ENCODE results near the gene ACTL8. TPM values are rescaled to one million over a fixed set of nuclear protein-coding genes. Genes with fewer than 3 reads are reported as not detected.
"Not testable (repeated sequence)": the region's sequence is repeated elsewhere in the genome, so short reads cannot be mapped to it uniquely, and the experiment has no call there.

The ACTL8 gene
- total RNA-seq, 1 donor from 2014 or later = not detected

- no peak for FAIRE-seq
Measured at GRCh38 chr1:17743008-17743647, 12.0 kb upstream of the ACTL8 start.

GRCh38 chr1:17743925-17744324, 11.2 kb upstream of the ACTL8 start:
- FAIRE-seq (peak; percentile 32), DNase-seq (ENCODE audit: low read depth) (no peak)
- H3K27me3 ChIP-seq (ENCODE audit: control insufficient read depth, insufficient read depth, low read length) = no peaks in the 10 kb centered on the region
- H3K36me3 ChIP-seq (ENCODE audit: control insufficient read depth, insufficient read depth, low read length) = no peaks in the 10 kb centered on the region
- TF ChIP-seq CTCF (IDR thresholded peaks at IDR 0.05; ENCODE audit: insufficient read depth, low read length, severe bottlenecking) = no peak
- H3K4me3 ChIP-seq (ENCODE audit: low read depth, low read length) = no peak overlapping the region

More at GRCh38 chr1:17743008-17743647, 12.0 kb upstream of the ACTL8 start:
- no peak overlapping the region for H3K4me3 ChIP-seq (ENCODE audit: low read depth, low read length)
- DNase-seq (ENCODE audit: low read depth) = no peak
- TF ChIP-seq CTCF (IDR thresholded peaks at IDR 0.05; ENCODE audit: insufficient read depth, low read length, severe bottlenecking) = no peak
- no peaks in the 10 kb centered on the region for H3K27me3 ChIP-seq (ENCODE audit: control insufficient read depth, insufficient read depth, low read length)
- no peaks in the 10 kb centered on the region for H3K36me3 ChIP-seq (ENCODE audit: control insufficient read depth, insufficient read depth, low read length)

GRCh38 chr1:17744666-17745478, 10.3 kb upstream of the ACTL8 start:
- Histone ChIP-seq H3K27me3 (ENCODE audit: control insufficient read depth, insufficient read depth, low read length) (no peaks in the 10 kb centered on the region), H3K36me3 (ENCODE audit: control insufficient read depth, insufficient read depth, low read length) (no peaks in the 10 kb centered on the region), H3K4me3 (ENCODE audit: low read depth, low read length) (no peak overlapping the region)
- no peak for FAIRE-seq
- no peak for DNase-seq (ENCODE audit: low read depth)
- no peak for TF ChIP-seq CTCF (IDR thresholded peaks at IDR 0.05; ENCODE audit: insufficient read depth, low read length, severe bottlenecking)

- H3K36me3 ChIP-seq (ENCODE audit: control insufficient read depth, insufficient read depth, low read length) = no peaks in the 10 kb centered on the region
- FAIRE-seq (no peak), DNase-seq (ENCODE audit: low read depth) (no peak)
- no peak for TF ChIP-seq CTCF (IDR thresholded peaks at IDR 0.05; ENCODE audit: insufficient read depth, low read length, severe bottlenecking)
- no peak overlapping the region for H3K4me3 ChIP-seq (ENCODE audit: low read depth, low read length)
- no peaks in the 10 kb centered on the region for H3K27me3 ChIP-seq (ENCODE audit: control insufficient read depth, insufficient read depth, low read length)
Measured at GRCh38 chr1:17745479-17745955, 9.6 kb upstream of the ACTL8 start.

- H3K36me3 ChIP-seq (ENCODE audit: control insufficient read depth, insufficient read depth, low read length); H3K4me3 ChIP-seq (ENCODE audit: low read depth, low read length); FAIRE-seq; DNase-seq (ENCODE audit: low read depth); H3K27me3 ChIP-seq (ENCODE audit: control insufficient read depth, insufficient read depth, low read length): not testable (repeated sequence)
Measured at GRCh38 chr1:17746281-17746680, 8.9 kb upstream of the ACTL8 start.

GRCh38 chr1:17746920-17747319, 8.2 kb upstream of the ACTL8 start:
- Histone ChIP-seq H3K4me3 (ENCODE audit: low read depth, low read length) (no peak overlapping the region), H3K36me3 (ENCODE audit: control insufficient read depth, insufficient read depth, low read length) (no peaks in the 10 kb centered on the region), H3K27me3 (ENCODE audit: control insufficient read depth, insufficient read depth, low read length) (no peaks in the 10 kb centered on the region)
- no peak for DNase-seq (ENCODE audit: low read depth)
- no peak for TF ChIP-seq CTCF (IDR thresholded peaks at IDR 0.05; ENCODE audit: insufficient read depth, low read length, severe bottlenecking)
- FAIRE-seq = no peak

Measured in bronchial epithelial cell (primary cell).